Transverse colon (tissue), 3 donors: Measurements from ENCODE around the gene USP24.

Experiments
- POLR2A ChIP-seq: fragments of 450-650 bp; IDR thresholded peaks from one replicate; pipeline ENCODE4 v1.6.1; 2016; ENCODE audit warnings: antibody characterized with exemption, mild to moderate bottlenecking, moderate library complexity
- POLR2AphosphoS5 ChIP-seq, 3 donors: sonication (generic); formaldehyde crosslinking; IDR thresholded peaks; one replicate each; pipeline ENCODE4 v1.6.1; 2016; ENCODE audit warnings: antibody characterized with exemption in 3 of 3

GRCh38 chr1:55056632-55056992 lies 158.6 kb downstream of the USP24 start:
- TF ChIP-seq POLR2AphosphoS5 (IDR thresholded peaks at IDR 0.05) = no peak
- TF ChIP-seq POLR2A = no peak
